ENCODE data around the gene PLS1. TPM values are rescaled to one million over a fixed set of nuclear protein-coding genes. Genes with fewer than 3 reads are reported as not detected.

The PLS1 gene
- total and polyA plus RNA-seq, 2 of the 8 experiments (the other 6 are each of a cell fraction or from before 2014, with no cell fraction given), result 18.7 to 44.7 TPM

DNA sequence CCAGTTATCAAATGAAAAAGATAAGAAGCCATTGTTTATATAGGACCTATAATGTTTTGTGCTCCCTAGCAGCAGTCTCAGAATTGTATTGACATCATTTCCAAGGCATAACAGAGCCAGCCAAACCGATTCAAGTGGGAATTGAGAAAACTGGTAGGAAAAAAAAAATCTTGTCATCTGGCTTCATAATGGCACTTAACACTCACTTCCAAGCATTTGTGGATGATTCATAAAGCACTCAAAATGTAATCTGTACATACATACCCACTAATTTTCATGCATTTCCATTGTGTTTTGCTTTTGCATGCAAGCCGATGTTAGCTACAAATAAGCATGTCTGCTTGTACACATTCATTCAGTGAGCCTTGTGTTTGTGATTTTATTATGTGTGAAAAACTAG, 109.0 kb downstream of the PLS1 start (continued):
- no peak for TF ChIP-seq SIN3A (conservative IDR thresholded peaks at IDR 0.05 in 1 of 2, IDR thresholded peaks at IDR 0.05 in 1 of 2; ENCODE audit: low read depth in 1 of 2, low read length in 2 of 2)
- no peak for TF ChIP-seq EP300 (IDR thresholded peaks at IDR 0.05; ENCODE audit: borderline replicate concordance in 1 of 2, low read depth in 2 of 2, low read length in 2 of 2)
- TF ChIP-seq, protein P1, sequence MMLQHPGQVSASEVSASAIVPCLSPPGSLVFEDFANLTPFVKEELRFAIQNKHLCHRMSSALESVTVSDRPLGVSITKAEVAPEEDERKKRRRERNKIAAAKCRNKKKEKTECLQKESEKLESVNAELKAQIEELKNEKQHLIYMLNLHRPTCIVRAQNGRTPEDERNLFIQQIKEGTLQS (IDR thresholded peaks at IDR 0.05; ENCODE audit: insufficient read depth, low read depth, low read length), result no peak
